Lower leg skin (tissue), 4 donors: ENCODE data around the gene SMC3. TPM values are rescaled to one million over a fixed set of nuclear protein-coding genes. Genes with fewer than 3 reads are reported as not detected.
"Not testable (repeated sequence)": the region's sequence is repeated elsewhere in the genome, so short reads cannot be mapped to it uniquely, and the experiment has no call there.

Experiments used
- DNase-seq, 2 donors: peaks; one replicate each; pipeline ENCODE4 v3.0.0-alpha.2; 2019; ENCODE audit warnings: low spot score in 2 of 2
- H3K4me3 ChIP-seq: fragments of 200-600 bp; sonication (generic); 2 replicates; pipeline ENCODE4 v1.5.1; 2017; ENCODE audit warnings: mild to moderate bottlenecking, low read depth; ENCODE audit not compliant: poor library complexity, severe bottlenecking
- POLR2A ChIP-seq, 2 donors: fragments of 450-650 bp; IDR thresholded peaks; one replicate each; pipeline ENCODE4 v1.6.1; 2016 to 2017; ENCODE audit warnings: antibody characterized with exemption in 2 of 2, mild to moderate bottlenecking in 1 of 2, moderate library complexity in 1 of 2
- WGBS, 2 donors: methylation state at CpG; one replicate each; pipeline ENCODE4 v1.1.5; 2018; 5-methylcytosine and 5-hydroxymethylcytosine counted together
- intact Hi-C: fragments of 100-400 bp; cut with DNase I; formaldehyde crosslinking; loops from one replicate; pipeline ENCODE4 v1.15.0; 2023; ENCODE audit warnings: low total_unique reads
- total RNA-seq, 4 donors: library from RNA; depleted of rRNA; stranded (reverse); fragments of >200 nt; gene quantifications; one replicate each; pipeline ENCODE4 v1.1.0, GENCODE V29; 2016
- TF ChIP-seq, protein P1 (sequence below), 3 donors: fragments of 450-650 bp; IDR thresholded peaks; one replicate each; pipeline ENCODE4 v1.5.1; 2016; ENCODE audit warnings: antibody characterized with exemption in 3 of 3, mild to moderate bottlenecking in 3 of 3, moderate library complexity in 2 of 3

SMC3 gene
- total RNA-seq, 4 donors from 2014 or later = 23.7 to 31.6 (median 30.5) TPM

- peak; percentile 31 to 92 for DNase-seq
- TF ChIP-seq POLR2A (IDR thresholded peaks at IDR 0.05) = no peak
- TF ChIP-seq, protein P1, sequence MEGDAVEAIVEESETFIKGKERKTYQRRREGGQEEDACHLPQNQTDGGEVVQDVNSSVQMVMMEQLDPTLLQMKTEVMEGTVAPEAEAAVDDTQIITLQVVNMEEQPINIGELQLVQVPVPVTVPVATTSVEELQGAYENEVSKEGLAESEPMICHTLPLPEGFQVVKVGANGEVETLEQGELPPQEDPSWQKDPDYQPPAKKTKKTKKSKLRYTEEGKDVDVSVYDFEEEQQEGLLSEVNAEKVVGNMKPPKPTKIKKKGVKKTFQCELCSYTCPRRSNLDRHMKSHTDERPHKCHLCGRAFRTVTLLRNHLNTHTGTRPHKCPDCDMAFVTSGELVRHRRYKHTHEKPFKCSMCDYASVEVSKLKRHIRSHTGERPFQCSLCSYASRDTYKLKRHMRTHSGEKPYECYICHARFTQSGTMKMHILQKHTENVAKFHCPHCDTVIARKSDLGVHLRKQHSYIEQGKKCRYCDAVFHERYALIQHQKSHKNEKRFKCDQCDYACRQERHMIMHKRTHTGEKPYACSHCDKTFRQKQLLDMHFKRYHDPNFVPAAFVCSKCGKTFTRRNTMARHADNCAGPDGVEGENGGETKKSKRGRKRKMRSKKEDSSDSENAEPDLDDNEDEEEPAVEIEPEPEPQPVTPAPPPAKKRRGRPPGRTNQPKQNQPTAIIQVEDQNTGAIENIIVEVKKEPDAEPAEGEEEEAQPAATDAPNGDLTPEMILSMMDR (IDR thresholded peaks at IDR 0.05) = no peak
These were observed 37.2 kb upstream of the SMC3 start for GRCh38 chr10:110530131-110530831.

GRCh38 chr10:110531687-110532086 lies 35.8 kb upstream of the SMC3 start:
- no peak overlapping the region for H3K4me3 ChIP-seq
- DNase-seq = no peak
- WGBS, 2 donors = 91 to 95% methylated on average over 2 of the region's 2 CpGs
- TF ChIP-seq POLR2A (IDR thresholded peaks at IDR 0.05) = no peak
- TF ChIP-seq, protein P1 (IDR thresholded peaks at IDR 0.05) = no peak
- intact Hi-C loops = no loop called here

More at GRCh38 chr10:110530131-110530831, 37.2 kb upstream of the SMC3 start:
- 9% methylated on average over 24 of the region's 35 CpGs for WGBS, 2 donors
- no peak overlapping the region for H3K4me3 ChIP-seq
- intact Hi-C loops = no loop called here

DNA sequence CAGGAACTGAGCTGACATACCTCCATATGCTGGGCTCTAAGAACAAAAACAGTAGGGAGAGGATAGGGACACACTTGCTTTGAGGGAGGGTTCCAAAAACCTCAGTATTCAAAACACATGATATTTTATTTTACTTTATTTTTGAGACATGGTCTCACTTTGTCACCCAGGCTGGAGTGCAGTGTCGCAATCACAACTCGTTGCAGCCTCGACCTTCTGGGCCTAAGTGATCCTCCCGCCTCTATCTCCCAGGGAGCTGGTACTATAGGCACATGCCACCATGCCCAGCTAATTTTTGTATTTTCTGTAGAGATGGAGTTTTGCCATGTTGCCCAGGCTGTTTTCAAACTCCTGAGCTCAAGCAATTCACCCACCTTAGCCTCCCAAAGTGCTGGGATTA lies 34.9 kb upstream of the SMC3 start:
- WGBS, 2 donors = 83 to 84% methylated on average over 4 of the region's 4 CpGs
- intact Hi-C loops, H3K4me3 ChIP-seq, DNase-seq: not testable (repeated sequence)

DNA sequence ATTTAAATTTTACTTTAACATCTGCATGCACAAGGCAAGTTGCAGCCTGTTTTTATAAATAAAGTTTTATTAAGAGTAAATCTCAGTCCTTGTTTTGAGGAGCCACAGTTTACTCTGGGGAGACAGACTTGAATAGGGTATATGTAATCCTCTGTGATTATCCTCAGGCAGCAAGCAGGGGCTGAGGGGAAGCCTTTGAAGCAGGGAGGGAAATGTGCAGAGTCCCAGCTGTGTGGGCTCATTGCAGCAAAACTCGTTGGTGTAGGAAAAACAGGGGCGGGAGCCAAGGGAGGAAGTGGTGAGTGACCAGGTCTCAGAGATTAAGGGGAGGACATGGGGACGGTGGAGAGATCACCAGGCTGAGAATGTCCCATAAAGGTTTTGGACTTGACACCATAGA lies 34.3 kb upstream of the SMC3 start:
- DNase-seq = no peak
- 50 to 55% methylated on average over 3 of the region's 3 CpGs for WGBS, 2 donors
- intact Hi-C loops = no loop called here
- no peak for TF ChIP-seq POLR2A (IDR thresholded peaks at IDR 0.05)
- TF ChIP-seq, protein P1 (IDR thresholded peaks at IDR 0.05) = no peak
- no peak overlapping the region for H3K4me3 ChIP-seq

DNA sequence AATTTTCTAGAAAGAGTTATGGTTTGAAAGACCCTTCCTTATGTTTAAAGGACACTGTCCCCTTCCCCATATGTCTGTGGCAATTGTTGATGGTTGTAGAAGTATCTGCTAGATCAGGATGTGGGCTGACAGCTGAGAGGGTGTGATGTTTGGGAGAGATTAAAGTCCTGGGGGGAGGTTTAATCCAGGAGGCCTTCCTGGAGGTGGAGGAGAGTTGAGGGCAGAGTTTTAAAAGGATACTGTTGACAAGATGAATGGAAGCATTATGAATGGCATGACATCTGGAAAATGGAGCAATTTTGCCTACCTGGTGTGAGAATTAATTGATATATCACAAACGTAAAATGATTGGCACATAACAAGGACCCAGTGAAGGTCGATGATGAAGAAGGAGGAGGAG lies 32.9 kb upstream of the SMC3 start:
- TF ChIP-seq, protein P1 (IDR thresholded peaks at IDR 0.05) = no peak
- no peak for TF ChIP-seq POLR2A (IDR thresholded peaks at IDR 0.05)
- intact Hi-C loops = no loop called here
- no peak overlapping the region for H3K4me3 ChIP-seq
- DNase-seq = no peak
- 79 to 86% methylated on average over 2 of the region's 2 CpGs for WGBS, 2 donors

DNA sequence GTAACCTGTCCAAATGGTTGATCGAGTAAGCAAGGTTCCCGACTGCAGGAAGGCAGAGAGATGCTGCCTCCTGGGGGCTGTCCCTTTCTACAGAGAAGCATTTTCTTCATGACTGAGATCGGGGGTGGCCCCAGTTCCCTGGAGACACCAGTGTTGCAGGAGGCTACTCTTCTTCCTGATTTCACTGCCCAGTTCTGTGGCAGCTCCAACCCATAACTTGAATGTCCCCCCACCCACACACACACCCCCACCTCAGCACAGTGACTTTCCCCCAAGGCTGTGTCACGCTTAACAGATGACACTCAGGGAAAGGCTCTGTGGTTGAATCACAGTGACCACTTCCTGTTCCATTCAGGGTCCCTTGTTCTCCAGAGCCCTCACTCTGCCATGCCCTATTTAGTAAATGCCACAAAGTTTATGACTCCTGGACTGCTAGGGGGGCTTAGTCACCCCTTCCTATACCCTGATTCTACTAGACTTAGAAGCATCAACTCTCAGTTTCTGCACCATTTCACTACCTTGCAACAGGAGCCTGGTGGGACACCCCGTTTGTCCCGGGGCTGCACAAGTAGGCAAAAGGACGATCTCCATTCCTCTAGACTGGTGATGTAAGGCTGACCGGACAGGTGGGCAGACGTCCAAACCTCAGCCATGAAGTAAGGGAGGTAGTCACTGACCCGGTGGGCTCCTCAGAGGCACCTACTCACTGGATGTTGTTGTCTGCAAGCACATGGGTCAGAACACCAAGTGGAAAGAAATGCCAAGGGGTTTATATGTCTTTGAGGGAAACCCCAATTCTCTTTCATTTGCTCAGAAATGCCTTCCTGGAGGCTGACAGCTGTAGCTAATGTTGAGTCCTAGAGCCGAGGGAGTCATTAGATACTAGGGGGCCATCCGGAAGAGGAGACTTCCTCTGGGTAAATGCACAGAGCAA lies 31.3 kb upstream of the SMC3 start:
- 52 to 58% methylated on average over 12 of the region's 12 CpGs for WGBS, 2 donors
- intact Hi-C loops = no loop called here
- no peak for DNase-seq
- TF ChIP-seq, protein P1 (IDR thresholded peaks at IDR 0.05) = no peak
- no peak for TF ChIP-seq POLR2A (IDR thresholded peaks at IDR 0.05)
- H3K4me3 ChIP-seq = no peak overlapping the region
